H1 (cell line): Measurements from ENCODE around the gene AMOT. TPM values are rescaled to one million over a fixed set of nuclear protein-coding genes. Genes with fewer than 3 reads are reported as not detected.

Source experiments
- CTCF ChIA-PET: fragments of 300-600 bp; sonication (Branson Sonifier 250); formaldehyde crosslinking; loops from one replicate; lab custom pipeline; 2021; ENCODE audit not compliant: partially characterized antibody; lab: Charles Lee
- POLR2A ChIA-PET: fragments of 300-600 bp; sonication (Branson Sonifier 250); formaldehyde crosslinking; loops from one replicate; lab custom pipeline; 2021; ENCODE audit warnings: inconsistent platforms; ENCODE audit not compliant: partially characterized antibody; lab: Charles Lee
- DNase-seq, 2 experiments: peaks; one replicate each; pipeline versions ENCODE4 v3.0.0 to v3.0.0-alpha.2; 2010 to 2022; ENCODE audit warnings: low spot score in 2 of 2, low read depth in 1 of 2, mixed read lengths in 1 of 2
- FAIRE-seq: peaks from 2 replicates; lab custom pipeline; 2011; peaks lifted over from hg19 to GRCh38; lab: Jason Lieb, UNC
- H2AFZ ChIP-seq: 2 replicates; pipeline ENCODE4 v1.8.1; 2012; ENCODE audit warnings: low read length, inconsistent platforms
- H2AK5ac ChIP-seq: 2 replicates; pipeline ENCODE4 v1.6.1; 2013; ENCODE audit warnings: low read depth, low read length
- H2BK120ac ChIP-seq: replicated peaks from 2 replicates; pipeline ENCODE3; 2013; ENCODE audit warnings: low read depth, low read length, inconsistent platforms
- H2BK12ac ChIP-seq: 2 replicates; pipeline ENCODE4 v1.6.1; 2013; ENCODE audit warnings: low read depth, low read length
- H2BK15ac ChIP-seq: 2 replicates; pipeline ENCODE4 v1.6.1; 2013; ENCODE audit warnings: low read length
- H2BK20ac ChIP-seq: 2 replicates; pipeline ENCODE4 v1.6.1; 2013; ENCODE audit warnings: low read length
- H2BK5ac ChIP-seq: 2 replicates; pipeline ENCODE4 v1.6.1; 2013; ENCODE audit warnings: low read depth, low read length
- H3K14ac ChIP-seq: 2 replicates; pipeline ENCODE4 v1.6.1; 2013; ENCODE audit warnings: inconsistent platforms; ENCODE audit not compliant: insufficient read length
- H3K18ac ChIP-seq: 2 replicates; pipeline ENCODE4 v1.6.1; 2013; ENCODE audit warnings: low read length; ENCODE audit errors: extremely low read depth
- H3K23ac ChIP-seq: 2 replicates; pipeline ENCODE4 v1.6.1; 2013; ENCODE audit warnings: inconsistent platforms; ENCODE audit not compliant: insufficient read length
- H3K23me2 ChIP-seq: 2 replicates; pipeline ENCODE4 v1.6.1; 2013; ENCODE audit warnings: low read depth, low read length
- H3K27ac ChIP-seq: 2 replicates; pipeline ENCODE4 v1.6.1; 2011; ENCODE audit warnings: low read depth, low read length, inconsistent platforms
- H3K27me3 ChIP-seq, 4 experiments: replicated peaks in 1 of 4; 1 replicate in 1 of 4; 2 replicates in 3 of 4; pipeline versions ENCODE4 v1.6.1 to v1.8.1; 2011 to 2013; ENCODE audit warnings: low read length in 3 of 4, mild to moderate bottlenecking in 3 of 4, inconsistent platforms in 2 of 4, mixed read lengths in 2 of 4, moderate library complexity in 1 of 4; ENCODE audit not compliant: control insufficient read depth in 3 of 4, insufficient read depth in 3 of 4; ENCODE audit errors: extremely low read depth in 1 of 4
- H3K36me3 ChIP-seq, 4 experiments: 2 replicates each; pipeline versions ENCODE4 v1.6.1 to v1.8.1; 2011 to 2013; ENCODE audit warnings: mild to moderate bottlenecking in 4 of 4, low read length in 3 of 4, moderate library complexity in 2 of 4, control low read depth in 1 of 4, inconsistent platforms in 1 of 4; ENCODE audit not compliant: insufficient read depth in 4 of 4, control insufficient read depth in 2 of 4
- H3K4ac ChIP-seq: replicated peaks from 2 replicates; pipeline ENCODE3; 2013; ENCODE audit warnings: low read length, low read depth, mixed read lengths, inconsistent platforms; ENCODE audit not compliant: insufficient read length
- H3K4me1 ChIP-seq, 4 experiments: replicated peaks in 1 of 4; 1 replicate in 1 of 4; 2 replicates in 3 of 4; pipeline versions ENCODE4 v1.6.1 to v1.8.1; 2011 to 2013; ENCODE audit warnings: low read length in 3 of 4, inconsistent platforms in 2 of 4, mixed read lengths in 1 of 4; ENCODE audit not compliant: insufficient read depth in 4 of 4, control insufficient read depth in 3 of 4
- H3K4me2 ChIP-seq, 2 experiments: 2 replicates each; pipeline versions ENCODE4 v1.6.1 to v1.8.1; 2011 to 2013; ENCODE audit warnings: low read depth in 2 of 2, low read length in 2 of 2, control low read depth in 1 of 2, inconsistent platforms in 1 of 2, mild to moderate bottlenecking in 1 of 2; ENCODE audit not compliant: insufficient read depth in 1 of 2
- H3K4me3 ChIP-seq, 4 experiments: fragments of 200-600, 300-600 bp in 1 of 4; sonication (generic), shearing (Covaris generic), sonication (Bioruptor Twin) in 1 of 4; 2 replicates each; pipeline versions ENCODE4 v1.5.1 to v1.8.1; 2011 to 2016; ENCODE audit warnings: low read length in 4 of 4, low read depth in 3 of 4, control low read depth in 2 of 4, inconsistent platforms in 2 of 4, mild to moderate bottlenecking in 2 of 4, mixed read lengths in 1 of 4, moderate library complexity in 1 of 4; ENCODE audit not compliant: insufficient read depth in 2 of 4; ENCODE audit errors: extremely low read depth in 1 of 4
- H3K56ac ChIP-seq: replicated peaks from 2 replicates; pipeline ENCODE3; 2013; ENCODE audit warnings: low read depth, mild to moderate bottlenecking, mixed read lengths, low read length, inconsistent platforms; ENCODE audit not compliant: insufficient read length
- H3K79me1 ChIP-seq: 2 replicates; pipeline ENCODE4 v1.6.1; 2013; ENCODE audit warnings: low read depth, low read length, control low read depth
- H3K79me2 ChIP-seq, 2 experiments: 2 replicates each; pipeline versions ENCODE4 v1.6.1 to v1.8.1; 2012 to 2013; ENCODE audit warnings: low read length in 2 of 2, mild to moderate bottlenecking in 2 of 2, inconsistent platforms in 1 of 2; ENCODE audit not compliant: insufficient read depth in 2 of 2, control insufficient read depth in 1 of 2
- H3K9ac ChIP-seq, 4 experiments: replicated peaks in 1 of 4; 1 replicate in 1 of 4; 2 replicates in 3 of 4; pipeline versions ENCODE4 v1.6.1 to v1.8.1; 2011 to 2013; ENCODE audit warnings: low read depth in 3 of 4, low read length in 3 of 4, control low read depth in 2 of 4, mild to moderate bottlenecking in 2 of 4, moderate library complexity in 2 of 4, inconsistent platforms in 1 of 4; ENCODE audit errors: extremely low read depth in 1 of 4
- H3K9me3 ChIP-seq, 2 experiments: 2 replicates each; pipeline versions ENCODE4 v1.6.1 to v1.8.1; 2012 to 2013; ENCODE audit warnings: mild to moderate bottlenecking in 2 of 2, moderate library complexity in 2 of 2, control low read depth in 1 of 2, inconsistent platforms in 1 of 2, low read depth in 1 of 2, low read length in 1 of 2, mixed read lengths in 1 of 2; ENCODE audit not compliant: insufficient read depth in 2 of 2
- H4K20me1 ChIP-seq, 2 experiments: replicated peaks in 1 of 2; 2 replicates each; pipeline versions ENCODE3 to v1.8.1; 2011 to 2013; ENCODE audit warnings: inconsistent platforms in 2 of 2, low read length in 2 of 2, mild to moderate bottlenecking in 1 of 2; ENCODE audit not compliant: insufficient read depth in 2 of 2, control insufficient read depth in 1 of 2
- H4K5ac ChIP-seq: 2 replicates; pipeline ENCODE4 v1.6.1; 2013; ENCODE audit warnings: low read length, low read depth, mixed read lengths, inconsistent platforms; ENCODE audit not compliant: insufficient read length
- H4K8ac ChIP-seq: 2 replicates; pipeline ENCODE4 v1.8.0; 2013; ENCODE audit warnings: mild to moderate bottlenecking, moderate library complexity, low read length, inconsistent platforms; ENCODE audit not compliant: insufficient read depth; ENCODE audit errors: extremely low read depth
- H4K91ac ChIP-seq: replicated peaks from 2 replicates; pipeline ENCODE3; 2013; ENCODE audit warnings: low read length, mixed read lengths, inconsistent platforms; ENCODE audit not compliant: insufficient read length
- ATF3 ChIP-seq: IDR thresholded peaks from 2 replicates; pipeline ENCODE4 v1.6.1; 2011; ENCODE audit warnings: low read depth, mild to moderate bottlenecking, low read length; ENCODE audit not compliant: insufficient read depth
- BCL11A ChIP-seq, 2 experiments: IDR thresholded peaks; one replicate each; pipeline ENCODE4 v1.6.1; 2011; ENCODE audit warnings: low read depth in 2 of 2, low read length in 2 of 2, mild to moderate bottlenecking in 2 of 2
- CHD1 ChIP-seq: IDR thresholded peaks from 2 replicates; pipeline ENCODE4 v1.6.1; 2012; ENCODE audit warnings: low read depth, low read length, improper control_type of control experiment
- HDAC6 ChIP-seq: IDR thresholded peaks from one replicate; pipeline ENCODE4 v1.7.1; 2012; ENCODE audit warnings: low read depth, mild to moderate bottlenecking, inconsistent platforms, low read length, moderate library complexity
- KDM5A ChIP-seq: fragments of 200-600 bp; IDR thresholded peaks from 2 replicates; pipeline ENCODE4 v1.7.1; 2012; ENCODE audit warnings: mild to moderate bottlenecking, low read length, inconsistent platforms, mixed read lengths
- NRF1 ChIP-seq: IDR thresholded peaks from 2 replicates; pipeline ENCODE4 v1.6.1; 2011; ENCODE audit warnings: mild to moderate bottlenecking, low read depth, low read length, improper control_type of control experiment
- POLR2A ChIP-seq, 2 experiments: IDR thresholded peaks; 1 replicate in 1 of 2; 2 replicates in 1 of 2; pipeline ENCODE4 v1.6.1; 2011; ENCODE audit warnings: low read depth in 2 of 2, low read length in 2 of 2, mild to moderate bottlenecking in 2 of 2; ENCODE audit errors: control extremely low read depth in 1 of 2
- SIRT6 ChIP-seq: IDR thresholded peaks from one replicate; pipeline ENCODE4 v1.7.1; 2012; ENCODE audit warnings: low read length, inconsistent platforms
- USF2 ChIP-seq: IDR thresholded peaks from 2 replicates; pipeline ENCODE4 v1.6.1; 2011; ENCODE audit warnings: low read length, improper control_type of control experiment
- whole genome bisulfite sequencing, 2 experiments: shearing (Covaris generic) in 1 of 2; methylation state at CpG; one replicate each; pipeline versions ENCODE4 v1.1.6 to v1.1.7; 2013 to 2015; ENCODE audit warnings: low lambda C conversion rate in 2 of 2, mixed read lengths in 2 of 2, inconsistent platforms in 1 of 2, low coverage in 1 of 2, missing lambda C conversion rate in 1 of 2; ENCODE audit not compliant: insufficient replicate concordance in 2 of 2, insufficient coverage in 1 of 2, insufficient read length in 1 of 2; ENCODE audit errors: extremely low coverage in 1 of 2, missing lambda C conversion rate in 1 of 2; 5-methylcytosine and 5-hydroxymethylcytosine counted together
- polyA plus RNA-seq, 7 experiments: library from polyadenylated mRNA; depleted of rRNA in 3 of 7; stranded (reverse) in 5 of 7; unstranded in 2 of 7; fragments of >200 nt in 5 of 7; fragments of 200-250 nt in 2 of 7; gene quantifications; 1 replicate in 5 of 7; 2 replicates in 1 of 7; 4 replicates in 1 of 7; pipeline versions ENCODE4 v1.2.1 to v1.2.3, GENCODE V29; 2011 to 2013; ENCODE audit warnings: missing spikeins in 2 of 7, mixed read lengths in 2 of 7
- total RNA-seq: library from RNA; stranded (reverse); fragmentation: NEBNext Ultra II Directional; extraction: Animal tissue kit (Norgen Biotek cat#: 25700); gene quantifications from 2 replicates; pipeline ENCODE4 v1.2.1, GENCODE V29; 2021

The AMOT gene
- total and polyA plus RNA-seq, 2 of the 8 experiments (the other 6 are each of a cell fraction or from before 2014, with no cell fraction given) = 2.3 to 7.1 TPM

GRCh38 chrX:112800971-112801775 lies 39.5 kb downstream of the AMOT start:
- Histone ChIP-seq H3K9ac (no peak overlapping the region), H2BK15ac (no peak overlapping the region), H3K4ac (no peak overlapping the region), H3K79me2 (no peaks in the 10 kb centered on the region), H3K18ac (no peak overlapping the region), H3K9me3 (no peaks in the 10 kb centered on the region), H4K20me1 (no peaks in the 10 kb centered on the region), H2BK5ac (no peak overlapping the region), H3K14ac (no peak overlapping the region), H4K91ac (no peak overlapping the region), H3K79me1 (no peaks in the 10 kb centered on the region), H3K4me2 (no peak overlapping the region), H3K23ac (no peak overlapping the region), H2AK5ac (no peak overlapping the region), H4K8ac (no peak overlapping the region), H2BK120ac (no peak overlapping the region), H3K4me1 (no peaks in the 10 kb centered on the region), H3K56ac (no peak overlapping the region), H2BK12ac (no peak overlapping the region), H3K27ac (no peak overlapping the region), H2AFZ (no peak overlapping the region), H3K27me3 (no peaks in the 10 kb centered on the region), H3K23me2 (no peaks in the 10 kb centered on the region), H2BK20ac (no peak overlapping the region), H3K36me3 (no peaks in the 10 kb centered on the region)
- FAIRE-seq = no peak
- no peak for DNase-seq
- CTCF ChIA-PET = interaction anchor here (1.2 kb wide), 1 partner anchor 19 kb away, joined by 3 read pairs; no protein-coding TSS in a partner anchor
- POLR2A ChIA-PET = no interaction called here
- WGBS, 2 experiments = 93% methylated on average over 10 of the region's 12 CpGs; no CpG with 5 or more reads in 1 of the 2 experiments
- TF ChIP-seq CHD1 = no peak
- no peak for TF ChIP-seq BCL11A (IDR thresholded peaks at IDR 0.05; ENCODE audit: low read depth in 2 of 2, low read length in 2 of 2)
- no peak for TF ChIP-seq SIRT6
- no peak for TF ChIP-seq USF2
- TF ChIP-seq POLR2A (IDR thresholded peaks at IDR 0.05; ENCODE audit: control extremely low read depth in 1 of 2, low read depth in 2 of 2, low read length in 2 of 2) = no peak
- no peak for TF ChIP-seq HDAC6
- TF ChIP-seq KDM5A = no peak
- no peak for TF ChIP-seq NRF1
- no peak for TF ChIP-seq ATF3
- TF ChIP-seq, all 59 proteins: peak for 0
- H3K4me3 ChIP-seq = no peak overlapping the region
- H4K5ac ChIP-seq = no peak overlapping the region
